Caco-2 (cell line): ENCODE measurements around the gene ABHD17B. TPM values are rescaled to one million over a fixed set of nuclear protein-coding genes. Genes with fewer than 3 reads are reported as not detected.

Source experiments
- BruUV-seq: library from RNA; stranded (reverse); fragments of 400-500 nt; replicated peaks from 2 replicates; lab custom pipeline; 2021; lab: Mats Ljungman, UMichigan
- CTCF ChIA-PET: fragments of 300-600 bp; sonication (Branson Sonifier 250); formaldehyde crosslinking; loops from one replicate; lab custom pipeline; 2022; ENCODE audit warnings: antibody characterized with exemption; lab: Charles Lee
- POLR2A ChIA-PET: fragments of 300-600 bp; sonication (Branson Sonifier 250); formaldehyde crosslinking; loops from one replicate; lab custom pipeline; 2022; ENCODE audit warnings: antibody characterized with exemption; lab: Charles Lee
- DNase-seq, 2 experiments: peaks; one replicate each; pipeline versions ENCODE4 v3.0.0 to v3.0.0-alpha.2; 2020 to 2022
- H3K27me3 ChIP-seq: replicated peaks from 2 replicates; pipeline ENCODE4 v1.6.0; 2011; ENCODE audit warnings: low read length; ENCODE audit not compliant: control insufficient read depth, insufficient read depth
- H3K36me3 ChIP-seq: 2 replicates; pipeline ENCODE4 v1.5.1; 2011; ENCODE audit warnings: low read length; ENCODE audit not compliant: control insufficient read depth, insufficient read depth
- H3K4me1 ChIP-seq: fragments of 250-450 bp; sonication (Bioruptor Pico); 2 replicates; pipeline ENCODE4 v1.5.1; 2020; ENCODE audit warnings: mild to moderate bottlenecking
- H3K4me3 ChIP-seq: 2 replicates; pipeline ENCODE4 v1.5.1; 2011; ENCODE audit warnings: low read depth, mild to moderate bottlenecking, control low read depth, low read length
- H3K9me3 ChIP-seq: fragments of 250-450 bp; sonication (Bioruptor Pico); 2 replicates; pipeline ENCODE4 v1.5.1; 2020; ENCODE audit warnings: mild to moderate bottlenecking, moderate library complexity
- H3K27ac Mint-ChIP-seq: one replicate; pipeline ENCODE4 v1.8.0; 2022; ENCODE audit warnings: mixed read lengths; ENCODE audit not compliant: unreplicated experiment
- H3K27me3 Mint-ChIP-seq: one replicate; pipeline ENCODE4 v1.8.0; 2022; ENCODE audit warnings: mixed read lengths; ENCODE audit not compliant: insufficient read depth, unreplicated experiment
- H3K36me3 Mint-ChIP-seq: one replicate; pipeline ENCODE4 v1.8.0; 2022; ENCODE audit warnings: mild to moderate bottlenecking, mixed read lengths; ENCODE audit not compliant: insufficient read depth, unreplicated experiment
- H3K4me1 Mint-ChIP-seq: one replicate; pipeline ENCODE4 v1.8.0; 2022; ENCODE audit warnings: low read depth, mixed read lengths; ENCODE audit not compliant: unreplicated experiment
- H3K4me3 Mint-ChIP-seq: one replicate; pipeline ENCODE4 v1.8.0; 2022; ENCODE audit warnings: mild to moderate bottlenecking, moderate library complexity, mixed read lengths; ENCODE audit not compliant: unreplicated experiment
- H3K9me3 Mint-ChIP-seq: one replicate; pipeline ENCODE4 v1.8.0; 2022; ENCODE audit warnings: mixed read lengths; ENCODE audit not compliant: unreplicated experiment
- CTCF ChIP-seq, 2 experiments: fragments of 200-600 bp in 1 of 2; IDR thresholded peaks; 1 replicate in 1 of 2; 2 replicates in 1 of 2; pipeline versions ENCODE4 v1.5.1 to v1.8.0; 2011 to 2022; ENCODE audit warnings: antibody characterized with exemption in 1 of 2, control low read depth in 1 of 2, inconsistent platforms in 1 of 2, low read depth in 1 of 2, low read length in 1 of 2, mild to moderate bottlenecking in 1 of 2, moderate library complexity in 1 of 2; ENCODE audit not compliant: insufficient read depth in 1 of 2, severe bottlenecking in 1 of 2, unreplicated experiment in 1 of 2
- intact Hi-C: fragments of 100-400 bp; cut with micrococcal nuclease; formaldehyde crosslinking; loops from one replicate; pipeline ENCODE4 v1.10.0; 2022; ENCODE audit not compliant: unreplicated experiment
- total RNA-seq: library from RNA; stranded (reverse); gene quantifications from 2 replicates; pipeline ENCODE4 v1.2.3, GENCODE V29; 2022

Gene ABHD17B
- total RNA-seq, 1 experiment from 2014 or later: 6.9 TPM

- Mint-ChIP-seq H3K27ac (no peak overlapping the region), H3K9me3 (no peaks in the 10 kb centered on the region), H3K4me3 (no peak overlapping the region), H3K4me1 (peaks cover 7% of the 10 kb centered on the region), H3K36me3 (no peaks in the 10 kb centered on the region), H3K27me3 (no peaks in the 10 kb centered on the region)
- Histone ChIP-seq H3K4me3 (no peak overlapping the region), H3K27me3 (no peaks in the 10 kb centered on the region), H3K36me3 (no peaks in the 10 kb centered on the region), H3K4me1 (no peaks in the 10 kb centered on the region), H3K9me3 (no peaks in the 10 kb centered on the region)
- ChIA-PET POLR2A (no interaction called here), CTCF (interaction anchor here (0.6 kb wide), 1 partner anchor 98 kb away, joined by 3 read pairs; no protein-coding TSS in a partner anchor)
- no peak for DNase-seq
- no TSS peak for BruUV-seq
- TF ChIP-seq CTCF (IDR thresholded peaks at IDR 0.05; ENCODE audit: insufficient read depth in 1 of 2, low read depth in 1 of 2, low read length in 1 of 2, severe bottlenecking in 1 of 2, unreplicated experiment in 1 of 2): no peak
- intact Hi-C loops: no loop called here
Observed at GRCh38 chr9:71822935-71823334, 88.1 kb downstream of the ABHD17B start.

GRCh38 chr9:71822456-71822855 is 88.5 kb downstream of the ABHD17B start:
- intact Hi-C loops: no loop called here
- no peaks in the 10 kb centered on the region for H3K27me3 ChIP-seq
- no peaks in the 10 kb centered on the region for H3K36me3 Mint-ChIP-seq

GRCh38 chr9:71821405-71821804 is 89.6 kb downstream of the ABHD17B start:
- Mint-ChIP-seq H3K4me1 (peaks cover 7% of the 10 kb centered on the region), H3K27ac (no peak overlapping the region), H3K36me3 (no peaks in the 10 kb centered on the region), H3K9me3 (no peaks in the 10 kb centered on the region), H3K4me3 (no peak overlapping the region), H3K27me3 (no peaks in the 10 kb centered on the region)
- DNase-seq: no peak
- ChIA-PET POLR2A (no interaction called here), CTCF (no interaction called here)
- no peak overlapping the region for H3K4me3 ChIP-seq
- no peaks in the 10 kb centered on the region for H3K9me3 ChIP-seq
- intact Hi-C loops: no loop called here
- BruUV-seq: no TSS peak
- H3K4me1 ChIP-seq: no peaks in the 10 kb centered on the region
- no peak for TF ChIP-seq CTCF (IDR thresholded peaks at IDR 0.05; ENCODE audit: insufficient read depth in 1 of 2, low read depth in 1 of 2, low read length in 1 of 2, severe bottlenecking in 1 of 2, unreplicated experiment in 1 of 2)
- no peaks in the 10 kb centered on the region for H3K27me3 ChIP-seq
- no peaks in the 10 kb centered on the region for H3K36me3 ChIP-seq

More at GRCh38 chr9:71822456-71822855, 88.5 kb downstream of the ABHD17B start:
- no peak for TF ChIP-seq CTCF (IDR thresholded peaks at IDR 0.05; ENCODE audit: insufficient read depth in 1 of 2, low read depth in 1 of 2, low read length in 1 of 2, severe bottlenecking in 1 of 2, unreplicated experiment in 1 of 2)
- Histone ChIP-seq H3K4me3 (no peak overlapping the region), H3K4me1 (no peaks in the 10 kb centered on the region), H3K36me3 (no peaks in the 10 kb centered on the region), H3K9me3 (no peaks in the 10 kb centered on the region)
- BruUV-seq: no TSS peak
- no peak for DNase-seq
- H3K9me3 Mint-ChIP-seq: no peaks in the 10 kb centered on the region
- peaks cover 7% of the 10 kb centered on the region for H3K4me1 Mint-ChIP-seq
- H3K27me3 Mint-ChIP-seq: no peaks in the 10 kb centered on the region
- ChIA-PET POLR2A (no interaction called here), CTCF (no interaction called here)
- no peak overlapping the region for H3K4me3 Mint-ChIP-seq
- no peak overlapping the region for H3K27ac Mint-ChIP-seq
